Measurements from ENCODE around the gene CCR1.

Gene CCR1

GRCh38 chr3:46233194-46233593, 25.1 kb upstream of the CCR1 start:
- TF ChIP-seq TCF12 (IDR thresholded peaks at IDR 0.05; ENCODE audit: low read depth) (no peak), FOXM1 (IDR thresholded peaks at IDR 0.05; ENCODE audit: borderline replicate concordance, low read depth) (no peak), CREB1 (IDR thresholded peaks at IDR 0.05; ENCODE audit: low read depth) (no peak), TEAD4 (IDR thresholded peaks at IDR 0.05) (no peak), TAF1 (IDR thresholded peaks at IDR 0.05; ENCODE audit: low read depth) (no peak), CEBPB (IDR thresholded peaks at IDR 0.05) (no peak), REST (IDR thresholded peaks at IDR 0.05; ENCODE audit: low read depth) (no peak), EGR1 (IDR thresholded peaks at IDR 0.05) (no peak)
- TF ChIP-seq, protein P1, sequence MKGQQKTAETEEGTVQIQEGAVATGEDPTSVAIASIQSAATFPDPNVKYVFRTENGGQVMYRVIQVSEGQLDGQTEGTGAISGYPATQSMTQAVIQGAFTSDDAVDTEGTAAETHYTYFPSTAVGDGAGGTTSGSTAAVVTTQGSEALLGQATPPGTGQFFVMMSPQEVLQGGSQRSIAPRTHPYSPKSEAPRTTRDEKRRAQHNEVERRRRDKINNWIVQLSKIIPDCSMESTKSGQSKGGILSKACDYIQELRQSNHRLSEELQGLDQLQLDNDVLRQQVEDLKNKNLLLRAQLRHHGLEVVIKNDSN (IDR thresholded peaks at IDR 0.05): no peak

DNA sequence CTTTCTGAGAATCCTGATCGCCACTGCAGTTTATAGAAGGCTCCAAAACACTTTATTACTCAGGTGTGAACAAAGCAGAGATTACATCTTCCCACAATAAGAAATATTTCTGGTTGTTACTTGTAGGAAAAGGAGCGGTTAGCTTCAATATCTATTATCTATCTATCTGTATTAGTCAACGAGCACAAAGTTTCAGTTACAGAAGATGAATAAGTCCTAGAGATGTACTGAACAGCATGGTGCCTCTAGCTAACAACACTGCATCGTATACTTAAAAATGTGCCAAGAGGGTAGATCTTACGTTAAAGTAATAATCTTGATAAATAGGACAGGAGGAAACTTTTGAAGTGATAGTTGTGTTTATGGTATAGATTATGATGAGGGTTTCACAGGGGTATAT, 23.2 kb upstream of the CCR1 start:
- TF ChIP-seq, protein P1 (IDR thresholded peaks at IDR 0.05): no peak
- TF ChIP-seq EGR1 (IDR thresholded peaks at IDR 0.05) (no peak), CEBPB (IDR thresholded peaks at IDR 0.05) (no peak), EP300 (IDR thresholded peaks at IDR 0.05; ENCODE audit: borderline replicate concordance) (no peak), TCF12 (IDR thresholded peaks at IDR 0.05; ENCODE audit: low read depth) (no peak), TEAD4 (IDR thresholded peaks at IDR 0.05) (no peak), FOXM1 (IDR thresholded peaks at IDR 0.05; ENCODE audit: borderline replicate concordance, low read depth) (no peak), YY1 (IDR thresholded peaks at IDR 0.05; ENCODE audit: low read depth) (no peak), NFIC (IDR thresholded peaks at IDR 0.05) (no peak), CREB1 (IDR thresholded peaks at IDR 0.05; ENCODE audit: low read depth) (no peak), TAF1 (IDR thresholded peaks at IDR 0.05; ENCODE audit: low read depth) (no peak)
- TF ChIP-seq, protein P2, sequence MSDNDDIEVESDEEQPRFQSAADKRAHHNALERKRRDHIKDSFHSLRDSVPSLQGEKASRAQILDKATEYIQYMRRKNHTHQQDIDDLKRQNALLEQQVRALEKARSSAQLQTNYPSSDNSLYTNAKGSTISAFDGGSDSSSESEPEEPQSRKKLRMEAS (IDR thresholded peaks at IDR 0.05): no peak

DNA sequence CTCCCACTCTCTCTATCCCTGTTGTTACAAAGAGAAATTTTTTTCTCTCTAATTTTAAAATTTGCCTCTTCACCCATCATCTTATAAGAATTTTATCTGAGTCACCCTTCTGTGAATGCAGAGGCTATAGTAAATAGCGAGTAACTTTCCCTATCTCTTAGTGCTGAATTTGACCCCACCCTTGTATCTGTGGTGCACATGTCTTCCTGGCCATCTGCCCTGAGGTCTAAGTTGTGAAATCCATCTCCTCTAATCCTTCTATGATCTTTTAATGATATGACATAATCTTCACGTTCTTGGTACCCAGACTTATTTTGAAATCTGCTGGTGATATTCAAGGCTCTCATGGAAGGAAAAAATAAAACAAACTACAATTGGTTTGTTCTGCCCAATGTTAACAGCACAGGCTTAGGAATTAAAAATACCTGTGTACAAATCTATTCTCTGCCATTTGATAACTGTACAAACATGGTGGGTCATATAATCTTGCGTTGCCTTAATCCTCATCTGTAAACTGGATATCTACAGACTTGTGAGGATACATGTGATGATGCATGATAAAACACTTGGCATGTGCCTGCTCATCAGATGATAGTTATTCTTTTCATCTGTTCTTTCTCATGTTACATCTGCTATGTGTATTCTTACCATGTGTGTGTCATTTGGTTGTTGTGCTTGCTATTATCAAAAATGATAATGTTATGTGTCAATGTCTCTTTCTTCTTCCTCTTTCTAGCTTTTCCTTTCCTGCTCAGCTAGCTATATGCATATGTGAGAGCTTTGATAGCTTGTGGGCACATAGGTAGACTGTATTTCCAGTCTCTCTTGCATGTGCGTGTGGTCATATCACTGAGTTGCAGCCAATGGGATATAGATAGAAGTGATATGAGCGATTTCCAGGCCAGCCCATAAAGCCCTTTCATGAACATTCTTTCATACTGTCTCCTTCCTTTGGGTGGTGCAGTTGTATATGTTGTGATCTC, 20.4 kb upstream of the CCR1 start:
- TF ChIP-seq NFIC (IDR thresholded peaks at IDR 0.05): no peak
- no peak for TF ChIP-seq TAF1 (IDR thresholded peaks at IDR 0.05; ENCODE audit: low read depth)
- TF ChIP-seq RAD21 (IDR thresholded peaks at IDR 0.05; ENCODE audit: low read depth): peak; percentile 6; the same call in 1 of the 2 replicates

- TF ChIP-seq RAD21 (IDR thresholded peaks at IDR 0.05; ENCODE audit: low read depth): no peak
- TF ChIP-seq, protein P2 (IDR thresholded peaks at IDR 0.05): no peak
- no peak for TF ChIP-seq YY1 (IDR thresholded peaks at IDR 0.05; ENCODE audit: low read depth)
- no peak for TF ChIP-seq TCF12 (IDR thresholded peaks at IDR 0.05; ENCODE audit: low read depth)
- TF ChIP-seq TAF1 (IDR thresholded peaks at IDR 0.05; ENCODE audit: low read depth): no peak
- no peak for TF ChIP-seq ZBTB7A (IDR thresholded peaks at IDR 0.05; ENCODE audit: low read depth)
- TF ChIP-seq REST (IDR thresholded peaks at IDR 0.05; ENCODE audit: low read depth): no peak
- TF ChIP-seq, protein P1 (IDR thresholded peaks at IDR 0.05): no peak
- no peak for TF ChIP-seq EGR1 (IDR thresholded peaks at IDR 0.05)
- no peak for TF ChIP-seq TEAD4 (IDR thresholded peaks at IDR 0.05)
- no peak for TF ChIP-seq CREB1 (IDR thresholded peaks at IDR 0.05; ENCODE audit: low read depth)
- TF ChIP-seq NFIC (IDR thresholded peaks at IDR 0.05): no peak
These were observed 14.5 kb upstream of the CCR1 start for GRCh38 chr3:46222435-46223161.

DNA sequence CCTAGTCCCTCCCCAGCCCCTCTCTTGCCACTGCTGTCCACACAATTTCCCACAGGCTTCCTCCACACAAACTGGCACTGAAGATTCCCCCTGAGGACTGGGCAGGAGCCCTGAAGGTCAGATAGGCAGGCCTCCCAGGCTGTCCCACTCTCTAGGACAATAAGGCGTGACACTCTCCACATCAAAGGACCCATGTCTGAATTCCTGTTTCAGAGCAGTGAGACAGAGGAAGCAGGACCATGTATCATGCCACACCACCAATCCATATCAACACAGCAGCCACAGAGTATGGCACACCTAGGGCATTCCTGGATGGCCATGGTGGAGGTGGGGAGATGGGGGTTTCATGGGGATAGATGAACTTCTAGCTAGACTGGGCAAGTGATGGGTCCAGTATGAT, 13.8 kb upstream of the CCR1 start:
- no peak for TF ChIP-seq YY1 (IDR thresholded peaks at IDR 0.05; ENCODE audit: low read depth)
